ENCODE data around the gene FBN3.
A peak's percentile ranks its signal among the peaks of the same experiment; 100 is the strongest.
"Not testable (repeated sequence)": the region's sequence is repeated elsewhere in the genome, so short reads cannot be mapped to it uniquely, and the experiment has no call there.

The FBN3 gene

GRCh38 chr19:8149261-8150094 is at the start of gene FBN3:
FBN3 (minus strand) TSS chr19:8149592; CDS start chr19:8147480, 2,112 bp downstream.
- no peak for FAIRE-seq

GRCh38 chr19:8196271-8196927 is 47.0 kb upstream of the FBN3 start:
- no peak for FAIRE-seq

GRCh38 chr19:8194528-8195267 is 45.3 kb upstream of the FBN3 start:
- FAIRE-seq: no peak

- FAIRE-seq: no peak
Observed at GRCh38 chr19:8192221-8192820, 42.9 kb upstream of the FBN3 start.

- FAIRE-seq: no peak
Observed at GRCh38 chr19:8185343-8186068, 36.1 kb upstream of the FBN3 start.

GRCh38 chr19:8184274-8184673 is 34.9 kb upstream of the FBN3 start:
- no peak for FAIRE-seq

- no peak for FAIRE-seq
Observed at GRCh38 chr19:8180018-8180417, 30.6 kb upstream of the FBN3 start.

GRCh38 chr19:8174706-8175105 is 25.3 kb upstream of the FBN3 start:
- no peak for FAIRE-seq

GRCh38 chr19:8168537-8168936 is 19.1 kb upstream of the FBN3 start:
- no peak for FAIRE-seq

- FAIRE-seq: no peak
Observed at GRCh38 chr19:8167985-8168384, 18.6 kb upstream of the FBN3 start.

- FAIRE-seq: no peak
Observed at GRCh38 chr19:8163759-8164158, 14.4 kb upstream of the FBN3 start.

GRCh38 chr19:8161135-8161646 is 11.8 kb upstream of the FBN3 start:
- no peak for FAIRE-seq

- not testable (repeated sequence) for FAIRE-seq
Observed at GRCh38 chr19:8159322-8159721, 9.9 kb upstream of the FBN3 start.

GRCh38 chr19:8158411-8159074 is 9.2 kb upstream of the FBN3 start:
- peak; percentile 49 for FAIRE-seq

- no peak for FAIRE-seq
Observed at GRCh38 chr19:8155318-8155717, 5.9 kb upstream of the FBN3 start.

- not testable (repeated sequence) for FAIRE-seq
Observed at GRCh38 chr19:8154014-8154413, 4.6 kb upstream of the FBN3 start.

- FAIRE-seq: no peak
Observed at GRCh38 chr19:8151767-8152035, 2.3 kb upstream of the FBN3 start.

GRCh38 chr19:8150998-8151766 is 1.8 kb upstream of the FBN3 start:
- FAIRE-seq: no peak

- FAIRE-seq: no peak
Observed at GRCh38 chr19:8150178-8150865, 930 bp upstream of the FBN3 start.

Measured in islet of Langerhans (tissue), 1 donor.